Subcutaneous adipose tissue (tissue), 4 donors: ENCODE results near the gene GNG5. TPM values are rescaled to one million over a fixed set of nuclear protein-coding genes. Genes with fewer than 3 reads are reported as not detected.

Source experiments
- total RNA-seq, 4 donors: library from RNA; depleted of rRNA; stranded (reverse); fragments of >200 nt; gene quantifications; one replicate each; pipeline ENCODE4 v1.1.0, GENCODE V29; 2016
- TF ChIP-seq, protein P1 (sequence below): fragments of 450-650 bp; IDR thresholded peaks from one replicate; pipeline ENCODE4 v1.5.1; 2016; ENCODE audit warnings: low read depth, mild to moderate bottlenecking, control low read depth, antibody characterized with exemption, moderate library complexity

The GNG5 gene
- total RNA-seq, 4 donors from 2014 or later, result 62.1 to 114 (median 81.6) TPM

DNA sequence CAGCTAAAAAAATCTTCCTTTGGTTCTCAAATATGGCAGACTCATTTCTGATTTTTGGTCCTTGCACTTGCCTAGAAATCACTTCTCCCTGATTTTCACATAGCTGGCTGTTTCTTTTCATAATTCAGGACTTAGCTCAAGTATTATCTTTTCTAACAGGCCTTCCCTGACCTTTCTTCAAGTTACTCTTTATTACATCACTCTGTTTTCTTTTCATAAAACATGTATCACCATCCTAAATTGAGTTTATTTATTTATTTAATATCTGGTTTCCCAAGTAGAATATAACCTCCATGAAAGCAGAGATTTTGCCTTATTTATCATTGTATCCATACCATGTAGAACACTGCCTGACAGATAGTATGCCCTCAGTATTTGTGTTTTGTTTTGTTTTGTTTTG, 18.2 kb upstream of the GNG5 start:
- TF ChIP-seq, protein P1, sequence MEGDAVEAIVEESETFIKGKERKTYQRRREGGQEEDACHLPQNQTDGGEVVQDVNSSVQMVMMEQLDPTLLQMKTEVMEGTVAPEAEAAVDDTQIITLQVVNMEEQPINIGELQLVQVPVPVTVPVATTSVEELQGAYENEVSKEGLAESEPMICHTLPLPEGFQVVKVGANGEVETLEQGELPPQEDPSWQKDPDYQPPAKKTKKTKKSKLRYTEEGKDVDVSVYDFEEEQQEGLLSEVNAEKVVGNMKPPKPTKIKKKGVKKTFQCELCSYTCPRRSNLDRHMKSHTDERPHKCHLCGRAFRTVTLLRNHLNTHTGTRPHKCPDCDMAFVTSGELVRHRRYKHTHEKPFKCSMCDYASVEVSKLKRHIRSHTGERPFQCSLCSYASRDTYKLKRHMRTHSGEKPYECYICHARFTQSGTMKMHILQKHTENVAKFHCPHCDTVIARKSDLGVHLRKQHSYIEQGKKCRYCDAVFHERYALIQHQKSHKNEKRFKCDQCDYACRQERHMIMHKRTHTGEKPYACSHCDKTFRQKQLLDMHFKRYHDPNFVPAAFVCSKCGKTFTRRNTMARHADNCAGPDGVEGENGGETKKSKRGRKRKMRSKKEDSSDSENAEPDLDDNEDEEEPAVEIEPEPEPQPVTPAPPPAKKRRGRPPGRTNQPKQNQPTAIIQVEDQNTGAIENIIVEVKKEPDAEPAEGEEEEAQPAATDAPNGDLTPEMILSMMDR, result no peak

DNA sequence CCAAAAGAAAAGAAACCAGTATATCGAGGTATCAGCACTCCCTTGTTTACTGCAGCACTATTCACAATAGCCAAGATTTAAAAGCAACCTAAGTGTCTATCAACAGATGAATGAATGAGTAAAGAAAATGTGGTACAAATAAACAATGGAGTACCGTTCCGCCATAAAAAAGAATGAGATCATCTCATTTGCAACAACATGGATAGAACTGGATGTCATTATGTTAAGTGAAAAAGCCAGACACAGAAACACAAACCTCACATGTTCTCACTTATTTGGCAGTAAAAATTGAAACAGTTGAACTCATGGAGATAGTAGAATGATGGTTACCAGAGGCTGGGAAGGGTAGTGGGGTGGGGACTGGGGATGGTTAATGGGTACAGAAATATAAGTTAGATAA, 4.3 kb upstream of the GNG5 start:
- TF ChIP-seq, protein P1, result no peak

DNA sequence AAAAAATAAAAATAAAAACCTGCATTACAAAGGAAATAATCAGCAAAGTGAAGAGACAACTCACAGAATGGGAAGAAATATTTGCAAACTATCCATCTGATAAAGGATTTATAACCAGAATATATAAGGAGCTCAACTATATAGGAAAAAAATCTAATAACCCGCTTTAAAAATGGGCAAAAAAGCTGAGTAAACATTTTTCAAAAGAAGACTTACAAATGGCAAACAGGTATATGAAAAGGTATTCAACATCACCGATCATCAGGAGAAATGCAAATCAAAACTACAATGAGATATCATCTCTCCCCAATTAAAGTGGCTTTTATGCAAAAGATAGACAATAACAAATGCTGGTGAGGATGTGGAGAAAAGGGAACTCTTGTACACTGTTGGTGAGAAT, 3.8 kb upstream of the GNG5 start:
- TF ChIP-seq, protein P1, result no peak

DNA sequence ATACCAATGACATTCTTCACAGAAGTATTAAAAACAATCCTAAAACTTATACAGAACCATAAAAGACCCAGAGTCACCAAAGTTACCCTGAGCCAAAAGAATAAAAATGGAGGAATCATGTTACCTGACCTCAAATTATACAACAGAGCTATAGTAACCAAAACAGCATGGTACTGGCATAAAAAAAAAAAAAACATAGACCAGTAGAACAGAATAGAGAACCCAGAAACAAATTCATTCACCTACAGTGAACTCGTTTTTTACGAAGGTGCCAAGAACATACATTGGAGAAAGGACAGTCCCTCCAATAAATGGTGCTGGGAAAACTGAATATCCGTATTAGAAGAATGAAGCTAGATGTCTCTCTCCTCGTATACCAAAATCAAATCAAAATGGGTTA, 2.6 kb upstream of the GNG5 start:
- TF ChIP-seq, protein P1, result no peak

DNA sequence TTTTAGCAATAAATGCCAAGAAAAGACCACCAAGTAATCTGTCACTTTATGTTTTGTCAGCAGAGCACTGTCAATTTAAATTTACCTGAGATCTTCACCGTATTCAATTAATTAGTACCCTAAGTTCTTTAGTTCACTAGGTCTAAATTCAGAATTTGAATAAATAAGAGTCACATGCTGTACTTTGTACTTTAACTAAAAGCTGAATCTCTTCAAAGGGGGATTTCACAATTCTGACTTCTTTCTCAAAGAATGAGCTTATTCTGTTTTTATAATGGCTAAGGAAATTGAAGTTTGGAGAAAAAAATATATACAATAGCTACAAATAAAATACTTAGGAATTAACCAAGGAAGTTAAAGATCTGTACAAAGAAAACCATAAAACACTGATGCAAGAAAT, 2.1 kb upstream of the GNG5 start:
- TF ChIP-seq, protein P1, result no peak

DNA sequence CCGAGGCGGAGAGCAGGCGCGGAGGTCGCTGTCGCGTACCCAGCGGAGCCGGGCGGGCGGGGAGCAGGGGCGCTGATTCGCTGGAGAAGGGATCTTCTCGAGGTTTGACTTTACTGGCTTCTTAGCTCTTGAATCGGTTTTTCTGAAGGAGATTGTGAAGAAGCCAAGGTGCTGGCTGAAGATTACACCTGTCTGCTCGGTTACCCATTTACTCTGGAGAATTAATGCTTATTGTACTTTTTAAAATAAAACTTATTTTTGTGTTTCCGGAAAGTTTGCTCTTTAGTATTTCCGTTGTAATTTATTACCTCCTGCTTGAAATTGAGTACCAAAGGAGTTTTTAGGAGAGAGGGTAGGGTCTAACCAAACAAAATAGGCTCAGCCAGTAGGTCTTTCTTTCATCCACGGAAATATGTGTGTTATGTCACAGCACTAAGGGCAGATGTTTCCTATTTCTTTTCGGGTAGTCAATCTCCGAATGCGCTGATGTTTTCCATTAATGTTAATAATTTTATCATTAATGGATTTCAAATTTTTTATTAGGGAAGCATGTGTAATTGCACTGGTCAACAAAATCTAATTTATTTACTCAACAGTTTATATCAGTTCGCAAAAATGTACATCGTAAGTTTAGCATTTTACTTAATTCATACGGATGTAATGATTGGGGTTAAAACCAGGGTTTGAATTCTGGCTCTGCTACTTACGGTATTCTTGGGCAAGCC, 510 bp upstream of the GNG5 start:
- TF ChIP-seq, protein P1, result no peak

DNA sequence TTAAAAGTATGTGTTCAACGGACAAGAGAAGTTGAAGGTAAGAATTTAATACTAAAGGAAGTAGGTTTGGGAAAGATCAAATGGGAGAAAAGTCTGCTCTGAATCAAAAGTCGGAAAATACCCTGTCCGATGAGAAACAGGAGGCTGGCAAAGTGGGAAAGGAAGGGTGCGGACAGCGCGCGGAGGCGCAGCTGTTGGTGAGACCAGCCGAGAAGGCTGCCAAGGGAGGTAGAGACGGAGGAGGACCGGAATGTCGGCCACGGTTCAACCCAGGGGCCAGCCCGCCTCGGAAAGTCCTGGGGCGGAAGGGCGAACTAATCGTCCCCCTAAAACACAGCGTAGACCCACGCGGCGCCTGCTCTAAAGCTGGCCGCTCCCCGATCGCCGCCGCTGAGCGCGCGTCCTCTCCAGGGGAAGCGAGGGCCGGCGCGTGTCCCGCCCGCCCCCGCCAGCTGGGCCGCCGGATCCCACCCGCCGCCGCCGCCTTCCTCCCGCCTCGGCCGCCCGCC, 834 bp downstream of the GNG5 start:
- TF ChIP-seq, protein P1, result no peak
